GM06990 (cell line): ENCODE data around the gene SMARCAD1.

ENCODE experiments used
- DNase-seq: peaks from one replicate; pipeline ENCODE4 v3.0.0-alpha.2; 2011; ENCODE audit not compliant: insufficient read length; ENCODE audit errors: extremely low read depth
- H3K27me3 ChIP-seq: replicated peaks from 2 replicates; pipeline ENCODE4 v1.6.0; 2011; ENCODE audit warnings: low read length; ENCODE audit not compliant: control insufficient read depth, insufficient read depth
- H3K36me3 ChIP-seq: 2 replicates; pipeline ENCODE4 v1.5.1; 2011; ENCODE audit warnings: low read length; ENCODE audit not compliant: control insufficient read depth, insufficient read depth
- H3K4me3 ChIP-seq: replicated peaks from 2 replicates; pipeline ENCODE4 v1.5.1; 2011; ENCODE audit warnings: low read depth, mild to moderate bottlenecking, control low read depth, low read length
- CTCF ChIP-seq: IDR thresholded peaks from 2 replicates; pipeline ENCODE4 v1.5.1; 2011; ENCODE audit warnings: low read length, control low read depth, mild to moderate bottlenecking, inconsistent platforms; ENCODE audit not compliant: insufficient read depth, poor library complexity, severe bottlenecking

The SMARCAD1 gene

GRCh38 chr4:94207469-94208224, at the start of gene SMARCAD1:
Gene SMARCAD1, plus strand, starts transcription at chr4:94207865. Its CDS starts 530 bp downstream, at chr4:94208395.
- Histone ChIP-seq H3K36me3 (no peaks in the 10 kb centered on the region; the same call in 1 of the 2 replicates), H3K4me3 (peak within 1 kb of the TSS; percentile 86), H3K27me3 (no peaks in the 10 kb centered on the region)
- DNase-seq, result peak; percentile 90
- no peak for TF ChIP-seq CTCF

GRCh38 chr4:94158883-94159282, 48.8 kb upstream of the SMARCAD1 start:
- DNase-seq, result no peak
- no peaks in the 10 kb centered on the region for H3K36me3 ChIP-seq
- no peak overlapping the region for H3K4me3 ChIP-seq
- H3K27me3 ChIP-seq, result no peaks in the 10 kb centered on the region
- TF ChIP-seq CTCF, result no peak

- TF ChIP-seq CTCF, result no peak
Measured at GRCh38 chr4:94159790-94160189, 47.9 kb upstream of the SMARCAD1 start.

GRCh38 chr4:94160774-94161173, 46.9 kb upstream of the SMARCAD1 start:
- DNase-seq, result no peak
- TF ChIP-seq CTCF, result no peak

More at GRCh38 chr4:94159790-94160189, 47.9 kb upstream of the SMARCAD1 start:
- H3K27me3 ChIP-seq, result no peaks in the 10 kb centered on the region
- no peaks in the 10 kb centered on the region for H3K36me3 ChIP-seq
- DNase-seq, result no peak
- no peak overlapping the region for H3K4me3 ChIP-seq

GRCh38 chr4:94165256-94165655, 42.4 kb upstream of the SMARCAD1 start:
- H3K36me3 ChIP-seq, result no peaks in the 10 kb centered on the region
- H3K27me3 ChIP-seq, result no peaks in the 10 kb centered on the region
- no peak overlapping the region for H3K4me3 ChIP-seq
- no peak for TF ChIP-seq CTCF
- DNase-seq, result no peak

More at GRCh38 chr4:94160774-94161173, 46.9 kb upstream of the SMARCAD1 start:
- no peaks in the 10 kb centered on the region for H3K27me3 ChIP-seq
- H3K4me3 ChIP-seq, result no peak overlapping the region
- no peaks in the 10 kb centered on the region for H3K36me3 ChIP-seq
